Measurements from ENCODE around the gene C2orf92.

GRCh38 chr2:97745474-97746174 lies 76.1 kb downstream of the C2orf92 start:
- TF ChIP-seq CTCF (IDR thresholded peaks at IDR 0.05), result no peak
- TF ChIP-seq POLR2A (IDR thresholded peaks at IDR 0.05), result no peak
- TF ChIP-seq EP300 (IDR thresholded peaks at IDR 0.05), result no peak
- TF ChIP-seq POLR2AphosphoS5 (IDR thresholded peaks at IDR 0.05), result peak in 3 of 4 donors; percentile 65 to 79 (median 78)

Data from sigmoid colon (tissue), 4 donors.